NCI-H1092 (cell line): ENCODE results near the gene C15orf61.

ENCODE experiments used
- DNase-seq: peaks from one replicate; lab custom pipeline; 2025; lab: John Stamatoyannopoulos, UW

Gene C15orf61

DNA sequence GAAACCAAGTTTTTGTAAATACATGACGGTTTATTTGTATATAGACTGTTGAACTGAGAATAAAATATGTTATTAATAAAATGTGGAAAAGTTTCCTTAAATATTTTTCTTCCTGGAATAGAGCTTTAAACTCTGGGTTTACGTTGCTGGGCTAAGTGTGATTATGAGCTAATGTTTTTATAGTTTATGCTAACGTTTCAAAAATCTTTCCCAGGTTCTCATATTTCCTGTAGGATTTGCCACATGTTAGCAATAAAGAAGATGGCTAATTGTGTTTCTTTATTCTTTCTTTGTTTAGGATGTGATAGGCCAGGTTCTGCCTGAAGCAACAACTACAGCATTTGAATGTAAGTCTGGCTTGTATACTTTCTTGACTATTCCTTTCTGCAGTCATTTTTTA is 28.8 kb downstream of the C15orf61 start:
- DNase-seq, result no peak

DNA sequence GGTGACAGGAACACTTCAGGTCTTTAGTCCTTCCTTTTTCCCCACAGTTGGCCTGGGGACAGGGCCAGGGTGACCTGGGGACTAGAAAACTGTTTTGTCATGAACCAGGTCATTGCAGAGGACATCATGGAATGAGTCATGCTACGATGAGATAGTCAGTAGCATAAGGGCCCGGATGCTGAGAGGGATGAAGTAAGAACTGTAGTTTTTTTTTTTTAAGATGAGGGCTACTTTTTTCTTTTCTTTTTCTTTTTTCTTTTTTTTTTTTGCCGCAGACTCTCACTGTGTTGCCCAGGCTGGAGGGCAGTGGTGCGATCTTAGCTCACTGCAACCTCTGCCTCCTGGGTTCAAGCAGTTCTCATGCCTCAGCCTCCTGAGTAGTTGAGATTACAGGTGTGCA is 29.6 kb downstream of the C15orf61 start:
- DNase-seq, result no peak

DNA sequence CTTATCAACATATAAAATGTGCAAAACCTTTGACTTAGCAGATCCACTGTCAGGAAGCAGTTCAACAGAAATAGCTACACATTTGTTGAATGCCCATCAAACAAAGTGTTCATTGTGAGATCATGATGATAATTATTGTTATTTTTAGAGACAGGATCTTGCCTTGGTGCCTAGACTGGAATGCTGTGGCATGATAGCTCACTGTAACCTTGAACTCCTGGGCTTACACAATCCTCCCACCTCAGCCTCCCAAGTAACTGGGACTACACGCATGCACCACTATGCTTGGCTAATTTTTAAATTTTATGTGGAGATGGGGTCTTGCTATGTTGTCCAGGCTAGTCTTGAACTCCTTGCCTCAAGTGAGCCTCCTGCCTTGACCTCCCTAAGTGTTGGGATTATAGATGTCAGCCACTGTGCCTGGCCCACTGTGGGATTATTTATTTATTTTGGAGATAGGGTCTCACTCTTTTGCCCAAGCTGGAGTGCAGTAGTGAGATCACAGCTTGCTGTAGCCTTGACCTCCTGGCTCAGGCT is 30.3 kb downstream of the C15orf61 start:
- DNase-seq, result no peak

DNA sequence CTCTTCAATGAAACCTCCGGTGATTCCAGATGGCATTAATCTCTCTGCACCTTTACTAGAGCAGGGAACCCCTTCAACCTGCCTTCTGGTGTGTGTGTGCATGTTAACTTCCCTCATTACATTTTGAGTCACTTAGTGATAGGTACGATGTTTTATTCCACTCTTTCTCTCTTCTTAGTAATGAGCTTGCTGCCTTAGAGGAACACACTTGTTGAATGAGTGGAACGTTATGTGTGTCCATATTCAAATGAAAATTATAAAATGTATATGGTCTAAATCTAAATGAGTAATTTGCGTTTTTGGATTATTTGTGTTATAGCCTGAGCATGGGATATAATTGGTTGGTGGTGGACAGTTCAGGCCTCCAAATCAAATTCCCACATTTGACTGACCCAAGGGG is 33.6 kb downstream of the C15orf61 start:
- no peak for DNase-seq

DNA sequence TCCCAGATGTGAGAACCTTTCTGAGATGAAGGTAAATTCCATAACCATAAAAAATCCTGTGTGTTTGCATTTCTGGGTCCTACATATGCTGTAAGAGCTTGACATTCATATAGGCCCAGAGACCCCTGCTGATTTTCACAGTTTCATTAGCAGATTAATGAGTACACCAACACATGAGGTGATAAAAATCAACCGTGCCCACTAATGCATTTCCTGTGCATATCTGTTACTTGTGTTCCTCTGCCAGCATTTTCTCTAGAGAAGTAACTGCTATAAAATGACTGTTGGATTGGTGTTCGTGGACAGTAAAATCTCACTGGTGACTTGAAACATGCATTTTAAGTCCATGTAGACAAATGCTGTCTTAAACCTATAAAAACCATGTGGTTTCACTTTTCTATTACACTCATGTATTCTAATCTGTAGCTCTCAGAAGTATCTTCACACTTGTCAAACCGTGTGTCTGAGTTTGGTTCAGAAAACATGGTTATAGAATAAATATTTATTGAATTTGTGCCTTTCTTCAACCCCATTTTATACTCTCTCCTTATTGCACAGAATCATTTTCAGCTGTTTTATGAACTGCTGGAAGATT is 36.1 kb downstream of the C15orf61 start:
- no peak for DNase-seq

DNA sequence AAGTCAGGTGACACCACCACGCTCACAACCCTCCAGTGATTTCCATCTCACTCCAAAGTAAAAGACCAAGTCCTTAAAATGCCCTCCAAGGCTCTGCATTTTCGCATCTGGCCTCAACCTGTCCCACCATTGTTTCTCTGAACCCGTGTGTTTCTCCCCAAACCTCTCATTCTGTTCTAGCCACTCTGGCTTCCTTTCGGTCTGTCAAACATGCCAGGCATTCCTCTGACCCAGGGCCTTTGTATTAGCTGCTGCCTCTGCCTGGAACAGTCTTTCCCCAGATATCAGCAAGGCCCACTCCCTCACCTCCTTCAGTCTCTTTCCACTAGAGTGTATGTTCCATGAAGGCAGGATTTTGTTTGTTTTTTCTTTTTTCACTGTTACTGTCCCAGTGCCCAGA is 37.6 kb downstream of the C15orf61 start:
- no peak for DNase-seq

DNA sequence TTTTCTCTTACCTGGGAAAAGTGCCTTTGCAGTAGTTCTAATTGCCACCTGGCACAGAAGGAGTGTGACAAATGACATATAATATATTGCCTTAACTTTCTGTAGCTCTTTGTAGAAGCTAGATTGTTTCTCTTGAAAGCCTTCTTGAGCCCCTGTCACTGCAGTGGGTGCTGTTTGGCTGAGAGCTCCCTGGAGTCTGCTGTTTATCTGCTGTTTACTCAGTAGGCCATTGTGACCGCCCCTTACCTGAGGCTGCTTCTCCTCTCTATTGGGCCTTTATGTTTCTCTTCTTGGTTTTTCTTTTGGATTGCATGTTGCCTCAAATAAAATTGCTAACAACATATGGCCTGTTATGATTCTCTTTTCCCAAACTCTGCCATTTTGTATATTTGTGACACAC is 38.2 kb downstream of the C15orf61 start:
- DNase-seq, result no peak

DNA sequence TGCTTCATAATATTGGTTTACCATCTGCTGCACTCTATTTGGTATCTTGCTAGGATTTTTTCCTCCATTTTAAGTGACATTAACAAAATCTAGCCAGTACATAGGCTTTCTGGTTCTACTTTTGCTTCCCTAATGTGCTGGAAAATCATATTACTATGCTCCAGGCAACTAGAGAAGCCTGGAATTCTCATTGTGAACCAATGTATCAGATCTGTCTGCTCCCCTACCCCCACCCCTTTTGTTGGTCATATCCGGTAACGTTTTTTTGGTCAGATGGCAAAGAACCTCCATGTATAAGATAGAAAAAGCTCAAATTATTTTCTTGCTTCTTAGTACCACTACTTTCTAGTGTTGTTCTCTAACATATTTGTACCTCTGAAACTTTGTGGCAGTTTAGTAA is 38.6 kb downstream of the C15orf61 start:
- no peak for DNase-seq

DNA sequence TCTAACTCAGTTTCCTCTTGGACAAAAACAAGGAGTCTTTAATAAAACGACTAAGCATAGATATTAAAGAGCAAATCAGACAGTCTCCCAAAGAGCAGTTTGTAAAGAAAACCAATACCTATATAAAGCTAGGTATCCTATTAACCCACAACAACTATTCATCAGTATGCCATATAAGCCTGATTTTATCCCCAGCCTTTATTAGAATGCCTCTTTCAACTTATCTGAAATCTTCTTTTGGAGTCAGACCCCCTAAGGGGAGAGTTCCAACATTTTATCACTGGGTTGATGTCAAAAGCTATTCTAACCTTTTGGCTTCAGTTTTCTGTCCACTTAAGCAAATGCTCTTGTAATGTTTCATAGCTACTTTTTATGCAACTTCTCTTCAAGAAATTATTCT is 39.4 kb downstream of the C15orf61 start:
- DNase-seq, result no peak

DNA sequence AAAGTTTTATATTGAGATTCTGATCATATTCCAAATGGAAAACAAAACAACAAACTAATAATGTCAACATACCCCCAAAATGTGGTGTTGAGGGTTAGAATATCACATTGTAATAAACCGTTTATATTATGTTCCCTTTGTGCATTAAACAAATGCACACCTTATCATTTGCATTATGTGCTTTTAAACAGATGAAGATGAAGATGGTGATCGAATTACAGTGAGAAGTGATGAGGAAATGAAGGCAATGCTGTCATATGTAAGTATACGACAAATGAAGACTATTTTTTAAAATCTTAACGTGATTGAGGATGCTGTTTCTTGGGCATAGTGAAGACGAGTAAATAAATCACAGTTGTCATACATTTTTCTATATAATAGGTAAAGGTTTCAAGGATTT is 42.2 kb downstream of the C15orf61 start:
- DNase-seq, result no peak

DNA sequence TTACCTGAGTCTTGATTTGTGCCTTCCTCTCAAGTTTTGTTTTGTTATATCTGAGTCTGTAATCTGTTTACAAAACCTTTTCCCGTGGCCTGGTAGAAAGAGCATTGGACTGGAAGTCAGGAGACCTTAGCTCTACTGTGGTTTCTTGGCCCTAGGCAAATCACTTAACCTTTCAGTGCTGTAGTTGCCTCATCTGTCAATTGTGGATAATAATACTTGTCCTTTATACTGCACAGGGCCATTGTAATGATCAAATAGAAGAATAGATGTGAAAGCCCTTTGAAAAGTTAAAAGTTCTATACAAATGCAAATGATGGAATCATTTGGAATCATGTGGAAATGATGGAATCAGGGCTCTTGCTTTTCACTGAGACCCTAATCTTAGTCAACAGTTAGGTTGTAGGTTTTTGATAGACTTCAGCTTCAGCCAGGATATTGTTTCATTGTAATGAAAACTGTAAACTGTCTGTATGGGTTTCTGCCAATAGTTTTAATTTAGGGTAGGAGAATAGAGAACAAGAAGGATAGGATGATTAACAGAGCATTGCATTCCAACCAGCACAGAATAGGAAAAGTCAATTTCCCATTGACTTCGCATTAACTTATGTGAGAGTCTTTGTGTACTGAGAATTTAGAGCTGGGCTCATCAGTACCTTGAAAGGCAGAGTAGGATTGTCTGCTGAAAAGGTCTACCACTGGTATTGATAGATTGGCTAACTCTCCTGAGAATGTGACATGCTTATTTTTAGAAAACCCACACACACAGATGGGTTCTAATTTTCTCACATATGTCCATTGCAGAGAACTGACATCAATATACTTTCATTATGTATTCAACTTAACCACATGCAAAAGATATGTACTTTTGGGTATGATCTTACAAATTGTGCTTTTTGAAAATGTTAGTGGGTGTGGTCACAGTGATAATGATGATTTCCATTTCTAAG is 43.4 kb downstream of the C15orf61 start:
- no peak for DNase-seq

DNA sequence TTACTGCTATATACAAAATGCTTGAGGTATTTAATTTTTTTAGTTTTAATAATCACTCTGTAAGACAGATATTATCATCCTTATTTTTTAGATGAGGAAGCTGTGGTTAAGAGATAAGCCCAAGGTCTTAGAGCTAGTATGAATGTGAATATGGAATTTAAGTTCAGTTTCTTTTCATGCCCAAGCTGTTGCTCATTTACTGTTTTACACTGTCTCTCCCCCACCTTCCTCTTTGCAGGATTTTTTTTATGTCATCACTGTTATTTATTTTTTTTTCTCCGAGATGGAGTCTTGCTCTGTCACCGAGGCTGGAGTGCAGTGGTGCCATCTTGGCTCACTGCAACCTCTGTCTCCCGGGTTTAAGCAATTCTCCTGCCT is 44.0 kb downstream of the C15orf61 start:
- no peak for DNase-seq

DNA sequence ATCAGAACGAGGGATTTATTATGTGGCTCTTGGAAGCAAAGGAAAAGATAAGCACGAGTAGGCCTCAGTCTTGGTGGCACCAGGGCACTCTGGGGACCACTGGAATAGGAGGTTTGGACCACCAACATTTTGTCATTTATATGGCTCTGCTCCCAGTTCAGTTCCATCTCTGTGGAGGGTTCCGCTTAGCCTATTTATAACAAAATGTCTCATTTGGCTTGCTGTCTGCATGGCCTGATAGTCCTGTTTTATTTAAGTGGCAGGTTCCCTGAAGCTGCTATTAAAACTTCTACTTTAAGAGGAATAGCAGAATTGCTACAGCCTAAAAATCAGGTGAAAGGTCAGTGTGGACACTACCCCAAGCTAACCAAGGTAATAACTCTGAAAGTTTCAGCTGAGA is 48.7 kb downstream of the C15orf61 start:
- no peak for DNase-seq

DNA sequence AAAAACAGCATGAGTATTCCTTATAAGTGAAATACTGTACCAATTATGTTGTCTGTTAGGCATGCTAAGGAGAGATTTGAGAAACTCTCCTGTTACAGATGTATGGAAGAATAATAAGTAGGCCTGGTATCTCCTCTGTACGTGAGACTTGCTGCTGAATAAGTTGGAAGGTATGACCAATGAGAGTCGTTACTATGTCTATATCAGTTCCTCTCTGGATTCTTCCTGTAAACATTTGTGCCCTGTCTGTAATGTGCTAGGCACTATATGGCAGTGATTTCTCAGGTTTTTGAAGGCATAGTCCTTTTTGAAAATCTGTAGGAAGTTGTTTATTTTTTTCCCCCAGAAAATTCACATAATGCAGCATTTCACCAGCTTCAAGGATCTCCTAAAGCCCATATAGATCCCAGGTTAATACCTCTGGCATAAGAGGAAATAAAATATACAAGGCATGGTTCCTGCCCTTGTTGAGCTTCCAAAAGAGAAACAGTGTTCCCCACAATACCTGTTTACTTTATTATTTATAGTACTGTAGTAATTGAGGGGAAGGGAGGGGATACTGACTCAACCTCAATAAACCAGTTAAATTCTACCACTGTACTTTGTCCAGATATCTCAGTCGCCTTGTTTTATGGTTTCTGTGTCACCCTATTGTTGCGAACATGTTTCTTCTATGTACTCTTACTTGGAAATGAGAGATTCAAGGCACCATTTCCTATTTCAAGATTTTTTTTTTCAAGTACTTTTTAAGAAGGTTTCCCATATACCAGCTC is 50.1 kb downstream of the C15orf61 start:
- no peak for DNase-seq

DNA sequence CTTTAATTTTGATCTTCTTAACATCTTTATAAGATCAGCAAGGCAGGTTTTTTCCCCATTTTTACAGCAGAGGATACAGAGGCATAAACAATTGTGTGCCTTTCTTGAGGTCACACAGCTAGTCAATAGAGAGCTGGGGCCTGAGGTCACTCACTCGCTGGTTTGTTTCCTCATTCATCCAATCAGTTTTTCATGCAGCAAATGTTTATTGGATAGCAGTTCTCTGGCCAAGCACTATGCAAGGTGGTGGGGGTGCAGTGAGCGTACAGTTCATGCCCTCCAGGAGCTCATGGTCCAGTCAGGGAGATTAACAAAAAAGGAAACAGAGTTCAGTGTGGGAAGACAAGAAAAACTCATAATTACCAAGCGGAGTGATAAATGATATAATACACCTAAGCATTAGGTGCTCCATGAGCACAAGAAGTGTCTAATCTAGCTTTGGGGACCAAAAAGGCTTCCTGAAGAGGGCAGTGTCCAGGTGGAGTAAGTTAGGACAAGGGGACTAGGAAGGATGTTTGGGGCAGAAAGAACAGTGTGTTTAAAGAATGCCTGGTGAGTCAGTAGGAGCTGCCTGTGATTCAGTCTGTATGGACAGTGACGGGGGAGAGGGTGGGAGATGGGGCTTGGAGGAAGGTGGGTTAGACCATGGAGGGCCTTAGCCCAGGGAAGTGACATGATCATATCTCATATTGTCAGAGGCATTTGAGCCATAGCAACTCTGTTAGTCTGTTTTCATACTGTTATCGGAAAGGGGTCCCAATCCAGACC is 50.9 kb downstream of the C15orf61 start:
- no peak for DNase-seq

DNA sequence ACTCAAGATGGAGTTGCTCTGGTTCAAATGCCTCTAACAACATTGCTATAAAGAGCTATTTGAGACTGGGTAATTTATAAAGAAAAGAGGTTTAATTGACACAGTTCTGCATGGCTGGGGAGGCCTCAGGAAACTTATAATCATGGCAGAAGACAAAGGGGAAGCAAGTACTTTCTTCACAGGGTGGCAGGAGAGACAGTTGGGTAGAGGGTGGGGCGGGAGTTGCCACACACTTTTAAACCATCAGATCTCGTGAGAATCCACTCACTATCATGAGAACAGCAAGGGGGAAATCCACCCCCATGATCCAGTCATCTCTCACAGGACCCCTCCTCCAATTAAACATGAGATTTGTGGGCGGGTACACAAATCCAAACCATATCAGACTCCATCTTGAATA is 52.3 kb downstream of the C15orf61 start:
- no peak for DNase-seq

DNA sequence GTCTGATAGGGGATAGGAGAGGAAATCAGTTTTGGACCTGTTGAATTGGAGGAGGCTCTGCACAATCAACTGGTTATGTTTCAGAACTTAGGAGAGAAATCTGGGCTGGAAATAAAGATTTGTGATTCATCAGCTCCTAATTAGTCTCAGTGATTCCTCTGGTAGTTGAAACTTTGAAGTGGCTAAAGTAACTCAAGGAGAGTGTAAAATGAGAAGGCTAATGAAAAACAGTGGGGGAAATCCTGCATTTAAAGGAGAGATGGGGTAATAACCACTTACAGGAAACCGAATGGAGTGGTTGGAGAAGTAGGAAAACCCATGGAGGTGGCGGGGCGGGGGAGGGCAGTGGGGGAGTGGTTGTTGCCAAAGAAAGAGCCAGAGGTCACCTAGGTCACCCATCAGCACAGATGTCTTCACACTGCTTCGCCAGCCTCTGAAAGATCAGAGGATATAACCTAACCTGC is 54.1 kb downstream of the C15orf61 start:
- no peak for DNase-seq

DNA sequence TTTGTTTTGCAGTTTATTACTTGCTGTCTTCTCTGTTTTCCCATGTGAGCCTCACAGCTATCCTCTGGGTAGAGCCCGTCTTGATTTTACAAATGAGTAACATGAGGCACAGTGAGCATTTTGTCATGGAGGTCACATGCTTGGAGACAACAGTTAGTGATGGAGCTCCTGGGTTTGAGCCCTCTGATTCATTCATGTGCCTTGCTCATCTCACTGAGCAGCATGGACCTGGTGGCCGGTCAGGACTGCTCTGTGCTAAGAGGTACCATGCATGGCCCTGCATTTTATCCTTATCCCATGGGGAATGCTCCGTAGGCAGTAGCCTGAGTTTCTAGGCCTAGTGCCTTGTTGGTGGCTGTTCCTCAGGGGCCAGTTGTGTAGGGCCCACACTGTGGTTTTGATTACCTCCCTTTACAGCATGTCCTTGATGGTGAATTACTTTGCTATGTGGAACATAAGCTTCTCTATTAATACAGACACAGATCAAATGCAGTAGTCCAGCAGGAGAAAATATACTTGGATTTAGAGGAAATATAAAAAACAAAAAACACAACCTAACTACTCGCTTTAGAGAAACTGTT is 57.2 kb downstream of the C15orf61 start:
- DNase-seq, result no peak

DNA sequence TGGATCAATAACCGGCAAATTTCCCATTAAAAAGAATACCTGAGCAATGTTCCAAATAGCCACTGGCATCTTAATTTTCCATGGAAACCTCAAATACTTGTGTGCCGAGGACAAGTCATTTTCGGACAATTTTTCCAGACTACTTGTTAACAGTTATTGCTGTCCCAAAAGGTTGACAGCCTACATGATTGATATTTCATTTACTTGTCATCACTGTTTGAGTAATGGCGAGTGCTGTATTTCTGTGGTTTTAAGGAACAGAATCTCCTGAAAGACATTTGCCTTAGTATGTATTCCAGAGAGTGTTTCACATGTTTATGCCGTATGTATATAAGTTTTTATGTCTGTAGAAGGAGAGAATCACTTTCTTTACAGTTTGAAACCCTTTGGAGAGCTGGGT is 58.2 kb downstream of the C15orf61 start:
- DNase-seq, result no peak
